GM23338 (cell line): ENCODE measurements around the gene TPD52L3.

ENCODE experiments used
- CREB1 ChIP-seq: fragments of 250-450 bp; sonication (Bioruptor Pico); IDR thresholded peaks from 2 replicates; pipeline ENCODE4 v1.5.0; 2020; ENCODE audit warnings: low read depth, mild to moderate bottlenecking, moderate library complexity
- EZH2 ChIP-seq: fragments of 200-600 bp; sonication (generic); IDR thresholded peaks from one replicate; pipeline ENCODE4 v1.8.0; 2017; ENCODE audit warnings: antibody characterized with exemption, mild to moderate bottlenecking, low read depth; ENCODE audit not compliant: unreplicated experiment
- EZH2phosphoT487 ChIP-seq: fragments of 200-600 bp; sonication (generic); IDR thresholded peaks from one replicate; pipeline ENCODE4 v1.8.1; 2018; ENCODE audit warnings: antibody characterized with exemption; ENCODE audit not compliant: unreplicated experiment
- JUNB ChIP-seq: IDR thresholded peaks from one replicate; pipeline ENCODE4 v1.6.1; 2016; ENCODE audit warnings: antibody characterized with exemption; ENCODE audit not compliant: unreplicated experiment
- POLR2AphosphoS5 ChIP-seq: IDR thresholded peaks from 2 replicates; pipeline ENCODE4 v1.6.1; 2016; ENCODE audit warnings: antibody characterized with exemption, low read depth
- ZNF114 ChIP-seq: fragments of 250-450 bp; sonication (Bioruptor Pico); IDR thresholded peaks from 2 replicates; pipeline ENCODE4 v1.5.0; 2020; ENCODE audit warnings: mild to moderate bottlenecking, moderate library complexity
- TF ChIP-seq, protein P1 (sequence below), 2 experiments: fragments of 200-600 bp in 1 of 2; sonication (generic) in 1 of 2; conservative IDR thresholded peaks; 2 replicates each; pipeline versions ENCODE4 v1.5.1 to v1.6.1; 2016 to 2017; ENCODE audit warnings: antibody characterized with exemption in 2 of 2, low read depth in 2 of 2, mild to moderate bottlenecking in 2 of 2, moderate library complexity in 1 of 2
- TF ChIP-seq, protein P2 (sequence below): fragments of 250-450 bp; sonication (Bioruptor Pico); IDR thresholded peaks from 2 replicates; pipeline ENCODE4 v1.5.0; 2020; ENCODE audit warnings: mild to moderate bottlenecking, moderate library complexity
- TF ChIP-seq, protein P3 (sequence below): IDR thresholded peaks from one replicate; pipeline ENCODE4 v1.6.1; 2018; ENCODE audit warnings: antibody characterized with exemption; ENCODE audit not compliant: unreplicated experiment

DNA sequence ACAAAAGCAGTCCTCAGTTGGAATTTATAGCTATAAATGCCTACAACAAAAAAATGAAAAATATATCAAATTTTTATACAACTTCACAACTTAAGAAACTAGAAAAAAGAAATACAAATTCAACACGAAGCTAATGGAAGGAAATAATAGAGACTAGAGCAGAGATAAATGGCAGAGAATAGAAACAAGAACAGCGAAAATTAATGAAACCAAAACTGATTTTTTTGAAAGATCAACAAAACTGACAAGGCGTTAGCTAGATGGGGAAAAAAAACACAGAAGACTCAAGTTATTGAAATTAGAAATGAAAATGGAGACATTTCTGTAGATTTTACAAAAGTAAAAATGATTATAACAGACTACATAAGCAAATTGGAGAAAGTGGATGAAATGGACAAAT lies 20.6 kb downstream of the TPD52L3 start:
- TF ChIP-seq POLR2AphosphoS5: no peak
- TF ChIP-seq EZH2phosphoT487: no peak
- TF ChIP-seq, protein P1, sequence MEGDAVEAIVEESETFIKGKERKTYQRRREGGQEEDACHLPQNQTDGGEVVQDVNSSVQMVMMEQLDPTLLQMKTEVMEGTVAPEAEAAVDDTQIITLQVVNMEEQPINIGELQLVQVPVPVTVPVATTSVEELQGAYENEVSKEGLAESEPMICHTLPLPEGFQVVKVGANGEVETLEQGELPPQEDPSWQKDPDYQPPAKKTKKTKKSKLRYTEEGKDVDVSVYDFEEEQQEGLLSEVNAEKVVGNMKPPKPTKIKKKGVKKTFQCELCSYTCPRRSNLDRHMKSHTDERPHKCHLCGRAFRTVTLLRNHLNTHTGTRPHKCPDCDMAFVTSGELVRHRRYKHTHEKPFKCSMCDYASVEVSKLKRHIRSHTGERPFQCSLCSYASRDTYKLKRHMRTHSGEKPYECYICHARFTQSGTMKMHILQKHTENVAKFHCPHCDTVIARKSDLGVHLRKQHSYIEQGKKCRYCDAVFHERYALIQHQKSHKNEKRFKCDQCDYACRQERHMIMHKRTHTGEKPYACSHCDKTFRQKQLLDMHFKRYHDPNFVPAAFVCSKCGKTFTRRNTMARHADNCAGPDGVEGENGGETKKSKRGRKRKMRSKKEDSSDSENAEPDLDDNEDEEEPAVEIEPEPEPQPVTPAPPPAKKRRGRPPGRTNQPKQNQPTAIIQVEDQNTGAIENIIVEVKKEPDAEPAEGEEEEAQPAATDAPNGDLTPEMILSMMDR (conservative IDR thresholded peaks at IDR 0.05; ENCODE audit: low read depth in 2 of 2): no peak
- TF ChIP-seq EZH2: no peak
- TF ChIP-seq JUNB: no peak
- TF ChIP-seq CREB1 (CRISPR knock-in tag): no peak
- TF ChIP-seq, protein P2, sequence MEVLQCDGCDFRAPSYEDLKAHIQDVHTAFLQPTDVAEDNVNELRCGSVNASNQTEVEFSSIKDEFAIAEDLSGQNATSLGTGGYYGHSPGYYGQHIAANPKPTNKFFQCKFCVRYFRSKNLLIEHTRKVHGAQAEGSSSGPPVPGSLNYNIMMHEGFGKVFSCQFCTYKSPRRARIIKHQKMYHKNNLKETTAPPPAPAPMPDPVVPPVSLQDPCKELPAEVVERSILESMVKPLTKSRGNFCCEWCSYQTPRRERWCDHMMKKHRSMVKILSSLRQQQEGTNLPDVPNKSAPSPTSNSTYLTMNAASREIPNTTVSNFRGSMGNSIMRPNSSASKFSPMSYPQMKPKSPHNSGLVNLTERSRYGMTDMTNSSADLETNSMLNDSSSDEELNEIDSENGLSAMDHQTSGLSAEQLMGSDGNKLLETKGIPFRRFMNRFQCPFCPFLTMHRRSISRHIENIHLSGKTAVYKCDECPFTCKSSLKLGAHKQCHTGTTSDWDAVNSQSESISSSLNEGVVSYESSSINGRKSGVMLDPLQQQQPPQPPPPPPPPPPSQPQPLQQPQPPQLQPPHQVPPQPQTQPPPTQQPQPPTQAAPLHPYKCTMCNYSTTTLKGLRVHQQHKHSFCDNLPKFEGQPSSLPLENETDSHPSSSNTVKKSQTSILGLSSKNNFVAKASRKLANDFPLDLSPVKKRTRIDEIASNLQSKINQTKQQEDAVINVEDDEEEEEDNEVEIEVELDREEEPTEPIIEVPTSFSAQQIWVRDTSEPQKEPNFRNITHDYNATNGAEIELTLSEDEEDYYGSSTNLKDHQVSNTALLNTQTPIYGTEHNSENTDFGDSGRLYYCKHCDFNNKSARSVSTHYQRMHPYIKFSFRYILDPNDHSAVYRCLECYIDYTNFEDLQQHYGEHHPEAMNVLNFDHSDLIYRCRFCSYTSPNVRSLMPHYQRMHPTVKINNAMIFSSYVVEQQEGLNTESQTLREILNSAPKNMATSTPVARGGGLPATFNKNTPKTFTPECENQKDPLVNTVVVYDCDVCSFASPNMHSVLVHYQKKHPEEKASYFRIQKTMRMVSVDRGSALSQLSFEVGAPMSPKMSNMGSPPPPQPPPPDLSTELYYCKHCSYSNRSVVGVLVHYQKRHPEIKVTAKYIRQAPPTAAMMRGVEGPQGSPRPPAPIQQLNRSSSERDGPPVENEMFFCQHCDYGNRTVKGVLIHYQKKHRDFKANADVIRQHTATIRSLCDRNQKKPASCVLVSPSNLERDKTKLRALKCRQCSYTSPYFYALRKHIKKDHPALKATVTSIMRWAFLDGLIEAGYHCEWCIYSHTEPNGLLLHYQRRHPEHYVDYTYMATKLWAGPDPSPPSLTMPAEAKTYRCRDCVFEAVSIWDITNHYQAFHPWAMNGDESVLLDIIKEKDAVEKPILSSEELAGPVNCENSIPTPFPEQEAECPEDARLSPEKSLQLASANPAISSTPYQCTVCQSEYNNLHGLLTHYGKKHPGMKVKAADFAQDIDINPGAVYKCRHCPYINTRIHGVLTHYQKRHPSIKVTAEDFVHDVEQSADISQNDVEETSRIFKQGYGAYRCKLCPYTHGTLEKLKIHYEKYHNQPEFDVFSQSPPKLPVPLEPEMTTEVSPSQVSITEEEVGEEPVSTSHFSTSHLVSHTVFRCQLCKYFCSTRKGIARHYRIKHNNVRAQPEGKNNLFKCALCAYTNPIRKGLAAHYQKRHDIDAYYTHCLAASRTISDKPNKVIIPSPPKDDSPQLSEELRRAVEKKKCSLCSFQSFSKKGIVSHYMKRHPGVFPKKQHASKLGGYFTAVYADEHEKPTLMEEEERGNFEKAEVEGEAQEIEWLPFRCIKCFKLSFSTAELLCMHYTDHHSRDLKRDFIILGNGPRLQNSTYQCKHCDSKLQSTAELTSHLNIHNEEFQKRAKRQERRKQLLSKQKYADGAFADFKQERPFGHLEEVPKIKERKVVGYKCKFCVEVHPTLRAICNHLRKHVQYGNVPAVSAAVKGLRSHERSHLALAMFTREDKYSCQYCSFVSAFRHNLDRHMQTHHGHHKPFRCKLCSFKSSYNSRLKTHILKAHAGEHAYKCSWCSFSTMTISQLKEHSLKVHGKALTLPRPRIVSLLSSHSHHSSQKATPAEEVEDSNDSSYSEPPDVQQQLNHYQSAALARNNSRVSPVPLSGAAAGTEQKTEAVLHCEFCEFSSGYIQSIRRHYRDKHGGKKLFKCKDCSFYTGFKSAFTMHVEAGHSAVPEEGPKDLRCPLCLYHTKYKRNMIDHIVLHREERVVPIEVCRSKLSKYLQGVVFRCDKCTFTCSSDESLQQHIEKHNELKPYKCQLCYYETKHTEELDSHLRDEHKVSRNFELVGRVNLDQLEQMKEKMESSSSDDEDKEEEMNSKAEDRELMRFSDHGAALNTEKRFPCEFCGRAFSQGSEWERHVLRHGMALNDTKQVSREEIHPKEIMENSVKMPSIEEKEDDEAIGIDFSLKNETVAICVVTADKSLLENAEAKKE: no peak
- TF ChIP-seq, protein P3, sequence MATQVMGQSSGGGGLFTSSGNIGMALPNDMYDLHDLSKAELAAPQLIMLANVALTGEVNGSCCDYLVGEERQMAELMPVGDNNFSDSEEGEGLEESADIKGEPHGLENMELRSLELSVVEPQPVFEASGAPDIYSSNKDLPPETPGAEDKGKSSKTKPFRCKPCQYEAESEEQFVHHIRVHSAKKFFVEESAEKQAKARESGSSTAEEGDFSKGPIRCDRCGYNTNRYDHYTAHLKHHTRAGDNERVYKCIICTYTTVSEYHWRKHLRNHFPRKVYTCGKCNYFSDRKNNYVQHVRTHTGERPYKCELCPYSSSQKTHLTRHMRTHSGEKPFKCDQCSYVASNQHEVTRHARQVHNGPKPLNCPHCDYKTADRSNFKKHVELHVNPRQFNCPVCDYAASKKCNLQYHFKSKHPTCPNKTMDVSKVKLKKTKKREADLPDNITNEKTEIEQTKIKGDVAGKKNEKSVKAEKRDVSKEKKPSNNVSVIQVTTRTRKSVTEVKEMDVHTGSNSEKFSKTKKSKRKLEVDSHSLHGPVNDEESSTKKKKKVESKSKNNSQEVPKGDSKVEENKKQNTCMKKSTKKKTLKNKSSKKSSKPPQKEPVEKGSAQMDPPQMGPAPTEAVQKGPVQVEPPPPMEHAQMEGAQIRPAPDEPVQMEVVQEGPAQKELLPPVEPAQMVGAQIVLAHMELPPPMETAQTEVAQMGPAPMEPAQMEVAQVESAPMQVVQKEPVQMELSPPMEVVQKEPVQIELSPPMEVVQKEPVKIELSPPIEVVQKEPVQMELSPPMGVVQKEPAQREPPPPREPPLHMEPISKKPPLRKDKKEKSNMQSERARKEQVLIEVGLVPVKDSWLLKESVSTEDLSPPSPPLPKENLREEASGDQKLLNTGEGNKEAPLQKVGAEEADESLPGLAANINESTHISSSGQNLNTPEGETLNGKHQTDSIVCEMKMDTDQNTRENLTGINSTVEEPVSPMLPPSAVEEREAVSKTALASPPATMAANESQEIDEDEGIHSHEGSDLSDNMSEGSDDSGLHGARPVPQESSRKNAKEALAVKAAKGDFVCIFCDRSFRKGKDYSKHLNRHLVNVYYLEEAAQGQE: no peak
- TF ChIP-seq ZNF114 (CRISPR knock-in tag): no peak
